ENCODE measurements around the gene PIGN.

- TF ChIP-seq TAF1 (IDR thresholded peaks at IDR 0.05; ENCODE audit: borderline replicate concordance, insufficient read depth, low read length) = no peak
- TF ChIP-seq REST (IDR thresholded peaks at IDR 0.05; ENCODE audit: insufficient read depth in 1 of 2, low read depth in 2 of 2, low read length in 2 of 2) = no peak
These were observed 177.3 kb downstream of the PIGN start for GRCh38 chr18:62009521-62009920.

Data from PFSK-1 (cell line).